Omental fat pad (tissue), 4 donors: ENCODE data around the gene IAH1. TPM values are rescaled to one million over a fixed set of nuclear protein-coding genes. Genes with fewer than 3 reads are reported as not detected.

Experiments used
- ATAC-seq: fragments of 150-250 bp; one replicate; pipeline ENCODE4 v1.9.1; 2016; ENCODE audit warnings: mild to moderate bottlenecking, moderate library complexity; ENCODE audit not compliant: low FRiP score
- DNase-seq: peaks from one replicate; pipeline ENCODE4 v3.0.0-alpha.2; 2019; ENCODE audit warnings: low spot score
- total RNA-seq, 4 donors: library from RNA; depleted of rRNA; stranded (reverse); fragments of >200 nt; gene quantifications; one replicate each; pipeline ENCODE4 v1.1.0, GENCODE V29; 2016
- TF ChIP-seq, protein P1 (sequence below), 3 donors: fragments of 450-650 bp; IDR thresholded peaks; one replicate each; pipeline ENCODE4 v1.5.1; 2016 to 2017; ENCODE audit warnings: antibody characterized with exemption in 3 of 3, mild to moderate bottlenecking in 3 of 3, moderate library complexity in 2 of 3

Gene IAH1
- total RNA-seq, 4 donors from 2014 or later = 41.4 to 71.8 (median 47.3) TPM

DNA sequence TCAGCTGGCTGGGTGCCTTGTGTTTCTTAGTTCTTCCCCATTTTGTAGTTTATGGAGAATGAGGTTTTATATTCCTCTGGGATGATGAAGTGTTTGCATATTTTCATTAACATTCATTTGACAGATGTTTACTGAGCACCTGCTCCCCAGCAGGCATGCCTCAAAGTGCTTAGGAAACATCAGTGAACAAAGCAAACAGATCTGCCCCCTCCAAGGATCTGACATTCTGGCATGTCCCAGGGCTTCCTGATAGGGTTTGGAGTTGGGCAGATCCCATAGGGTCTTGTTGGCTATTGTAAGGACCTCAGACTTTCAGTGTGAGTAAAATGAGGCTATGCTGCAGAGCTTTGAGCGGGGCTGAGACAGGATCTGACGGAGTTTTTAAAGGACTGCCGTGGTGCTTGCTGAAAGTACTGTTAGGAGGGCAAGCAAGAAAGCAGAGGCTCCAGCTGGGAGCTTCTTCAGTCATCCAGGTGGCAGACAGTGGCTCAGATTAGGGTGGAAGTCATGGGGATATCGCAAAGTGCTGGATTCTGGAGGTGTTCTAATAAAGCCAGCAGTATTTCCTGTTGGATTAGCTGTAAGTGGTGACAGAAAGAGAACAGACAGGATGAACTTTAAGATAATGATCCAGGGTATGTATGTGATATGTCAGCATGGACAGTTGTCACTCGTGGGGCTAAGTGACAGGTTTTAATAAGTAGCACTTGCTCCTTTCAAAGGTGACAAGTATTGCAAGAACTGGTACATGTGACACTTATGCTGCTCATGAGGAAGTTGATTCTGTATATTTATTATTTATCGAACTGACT is 11.3 kb upstream of the IAH1 start:
- TF ChIP-seq, protein P1, sequence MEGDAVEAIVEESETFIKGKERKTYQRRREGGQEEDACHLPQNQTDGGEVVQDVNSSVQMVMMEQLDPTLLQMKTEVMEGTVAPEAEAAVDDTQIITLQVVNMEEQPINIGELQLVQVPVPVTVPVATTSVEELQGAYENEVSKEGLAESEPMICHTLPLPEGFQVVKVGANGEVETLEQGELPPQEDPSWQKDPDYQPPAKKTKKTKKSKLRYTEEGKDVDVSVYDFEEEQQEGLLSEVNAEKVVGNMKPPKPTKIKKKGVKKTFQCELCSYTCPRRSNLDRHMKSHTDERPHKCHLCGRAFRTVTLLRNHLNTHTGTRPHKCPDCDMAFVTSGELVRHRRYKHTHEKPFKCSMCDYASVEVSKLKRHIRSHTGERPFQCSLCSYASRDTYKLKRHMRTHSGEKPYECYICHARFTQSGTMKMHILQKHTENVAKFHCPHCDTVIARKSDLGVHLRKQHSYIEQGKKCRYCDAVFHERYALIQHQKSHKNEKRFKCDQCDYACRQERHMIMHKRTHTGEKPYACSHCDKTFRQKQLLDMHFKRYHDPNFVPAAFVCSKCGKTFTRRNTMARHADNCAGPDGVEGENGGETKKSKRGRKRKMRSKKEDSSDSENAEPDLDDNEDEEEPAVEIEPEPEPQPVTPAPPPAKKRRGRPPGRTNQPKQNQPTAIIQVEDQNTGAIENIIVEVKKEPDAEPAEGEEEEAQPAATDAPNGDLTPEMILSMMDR (IDR thresholded peaks at IDR 0.05) = no peak
- DNase-seq = no peak
- ATAC-seq = no peak

DNA sequence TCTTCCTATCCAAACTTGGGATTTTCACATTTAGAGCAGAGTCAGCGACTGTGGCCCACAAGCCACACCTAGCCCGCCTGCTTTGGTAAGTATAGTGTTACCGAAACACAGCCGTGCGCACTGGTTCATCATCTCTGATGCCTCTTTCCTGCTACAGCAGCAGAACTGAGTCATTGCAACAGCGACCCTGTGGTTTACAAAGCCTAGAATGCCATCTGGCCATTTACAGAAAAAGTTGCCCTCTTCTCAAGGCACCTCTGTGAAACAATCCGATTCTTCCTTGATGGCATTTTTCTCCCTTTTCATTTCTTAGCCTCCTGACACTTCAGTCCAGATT is 10.7 kb upstream of the IAH1 start:
- no peak for DNase-seq
- TF ChIP-seq, protein P1 (IDR thresholded peaks at IDR 0.05) = no peak
- ATAC-seq = no peak

DNA sequence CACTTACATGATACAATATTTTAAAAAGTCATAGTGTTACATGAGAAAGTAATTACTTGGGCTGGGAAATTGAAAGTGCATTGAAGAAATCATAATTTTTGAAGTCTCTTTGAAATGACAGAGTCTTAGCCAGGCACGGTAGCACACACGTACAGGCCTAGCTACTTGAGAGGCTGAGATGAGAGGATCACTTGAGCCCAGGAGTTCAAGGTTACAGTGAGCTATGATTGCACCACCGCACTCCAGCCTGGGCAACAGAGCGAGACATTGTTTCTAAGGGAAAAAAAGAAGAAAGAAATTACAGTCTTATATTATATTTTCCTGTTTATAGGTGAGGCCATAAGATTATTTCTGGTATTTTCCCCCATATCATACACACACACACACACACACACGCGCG is 9.2 kb upstream of the IAH1 start:
- DNase-seq = no peak
- no peak for ATAC-seq
- TF ChIP-seq, protein P1 (IDR thresholded peaks at IDR 0.05) = no peak

DNA sequence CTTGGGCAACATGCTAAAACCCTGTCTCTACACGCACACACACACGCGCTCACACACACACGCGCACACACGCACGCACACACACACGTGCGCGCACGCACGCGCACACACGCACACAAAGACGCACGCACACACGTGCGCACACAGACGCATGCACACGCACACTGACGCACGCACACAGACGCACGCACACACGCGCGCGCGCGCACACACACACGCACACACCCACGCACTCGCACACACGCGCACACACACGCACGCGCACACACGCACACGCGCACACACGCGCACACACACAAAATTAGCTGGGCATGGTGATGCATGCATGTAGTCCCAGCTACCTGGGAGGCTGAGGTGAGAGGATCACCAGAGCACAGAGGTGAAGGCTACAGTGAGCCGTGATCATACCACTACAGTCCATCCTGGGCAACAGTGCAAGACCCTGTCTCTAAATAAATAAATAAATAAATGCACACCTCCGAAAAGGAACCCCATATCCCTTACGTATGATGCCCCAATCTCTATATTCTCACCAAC is 8.1 kb upstream of the IAH1 start:
- no peak for ATAC-seq
- no peak for DNase-seq
- TF ChIP-seq, protein P1 (IDR thresholded peaks at IDR 0.05) = no peak

DNA sequence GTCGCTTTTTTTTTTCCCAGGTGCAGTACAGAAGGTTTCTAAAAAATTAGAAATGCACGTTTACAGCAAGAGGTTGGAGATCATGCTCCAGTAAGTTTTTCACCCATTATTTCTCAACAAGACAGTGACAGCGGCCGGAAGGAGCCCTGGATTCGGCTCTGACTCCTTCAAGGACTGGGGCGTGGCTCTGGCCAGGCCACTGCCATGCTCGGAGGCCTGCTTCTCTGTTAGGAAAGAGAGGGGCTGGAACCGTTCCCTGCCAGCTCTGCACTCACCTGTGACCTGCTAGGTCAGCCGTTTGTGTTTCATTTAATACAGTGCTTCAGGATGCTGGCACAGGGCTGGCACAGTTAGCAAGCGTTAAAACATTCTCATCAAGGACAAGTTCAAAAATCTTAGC is 6.7 kb upstream of the IAH1 start:
- TF ChIP-seq, protein P1 (IDR thresholded peaks at IDR 0.05) = no peak
- ATAC-seq (no peak), DNase-seq (no peak)

DNA sequence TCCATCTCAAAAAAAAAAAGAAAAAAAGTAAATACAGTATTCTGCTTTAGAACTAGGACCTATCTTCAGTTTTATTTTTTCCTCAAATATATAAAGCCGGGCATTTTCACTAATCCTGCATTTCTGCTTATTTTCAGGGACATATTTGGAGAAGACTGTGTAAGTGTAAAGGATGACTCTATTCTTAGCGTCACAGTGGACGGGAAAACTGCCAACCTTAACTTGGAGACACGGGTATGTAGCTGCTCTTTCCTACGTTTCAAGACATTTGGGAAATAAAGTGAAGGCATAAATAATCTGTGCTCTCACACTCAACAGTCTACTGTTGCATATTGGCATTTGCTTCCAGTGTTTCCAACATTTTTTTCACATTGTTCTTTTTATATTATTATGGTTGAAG is 3.1 kb upstream of the IAH1 start:
- ATAC-seq (no peak), DNase-seq (no peak)
- TF ChIP-seq, protein P1 (IDR thresholded peaks at IDR 0.05) = no peak

DNA sequence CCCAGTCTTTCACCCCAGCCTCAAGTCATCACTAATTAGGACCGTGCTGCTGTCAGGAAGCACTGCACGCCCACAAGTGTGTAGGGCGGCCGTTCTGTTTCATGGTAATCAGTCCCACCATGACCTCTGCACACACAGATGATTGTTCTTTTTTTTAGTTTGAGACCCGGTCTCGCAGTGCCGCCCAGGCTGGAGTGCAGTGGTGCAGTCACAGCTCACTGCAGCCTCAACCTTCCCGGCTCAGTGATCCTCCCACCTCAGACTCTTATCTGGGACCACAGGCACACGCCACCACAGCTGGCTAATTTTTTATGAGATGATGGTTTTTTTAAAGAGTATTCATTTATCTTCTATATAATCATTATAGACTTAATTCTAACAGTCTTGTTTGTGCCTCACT is 1.8 kb upstream of the IAH1 start:
- TF ChIP-seq, protein P1 (IDR thresholded peaks at IDR 0.05) = no peak
- no peak for DNase-seq
- no peak for ATAC-seq
